Dermis lymphatic vessel endothelial cell (primary cell): ENCODE measurements around the gene EPC1. TPM values are rescaled to one million over a fixed set of nuclear protein-coding genes. Genes with fewer than 3 reads are reported as not detected.

Experiments used
- total RNA-seq: library from RNA; depleted of rRNA; stranded (reverse); fragments of >200 nt; gene quantifications from 2 replicates; pipeline ENCODE4 v1.2.1, GENCODE V29; 2014

EPC1 gene
- total RNA-seq = 24.7 and 28.3 TPM in 2 replicates

GRCh38 chr10:32346551-32347362 lies at the start of gene EPC1:
EPC1 (minus strand) TSS chr10:32347158; CDS start chr10:32346915, 243 bp downstream.

Other genes with a start within 250 kb of the EPC1 start
- 9.0 and 9.3 TPM in 2 replicates for gene CCDC7, start 99.0 kb upstream of the EPC1 start, total RNA-seq